WTC11 (cell line): ENCODE data around the gene KLF1. TPM values are rescaled to one million over a fixed set of nuclear protein-coding genes. Genes with fewer than 3 reads are reported as not detected.

Source experiments
- ATAC-seq: fragments of 200-7000 bp; cut with Tn5 transposase; 2 replicates; pipeline ENCODE4 v1.10.0; 2021; ENCODE audit warnings: mild to moderate bottlenecking, moderate library complexity
- CTCF ChIA-PET: fragments of 300-600 bp; sonication (Branson Sonifier 250); formaldehyde crosslinking; loops from one replicate; lab custom pipeline; 2021; ENCODE audit warnings: antibody characterized with exemption; lab: Charles Lee
- POLR2A ChIA-PET: fragments of 350-600 bp; sonication (Branson Sonifier 250); formaldehyde crosslinking; loops from one replicate; lab custom pipeline; 2021; ENCODE audit warnings: antibody characterized with exemption; lab: Charles Lee
- DNase-seq: peaks from one replicate; pipeline ENCODE4 v3.0.0; 2021; ENCODE audit warnings: low spot score
- H3K27ac Mint-ChIP-seq: 2 replicates; pipeline ENCODE4 v1.8.0; 2021; ENCODE audit warnings: mixed read lengths
- H3K27me3 Mint-ChIP-seq: 2 replicates; pipeline ENCODE4 v1.8.0; 2021; ENCODE audit warnings: low read depth, mild to moderate bottlenecking, moderate library complexity, mixed read lengths
- H3K36me3 Mint-ChIP-seq: 2 replicates; pipeline ENCODE4 v1.8.0; 2021; ENCODE audit warnings: mixed read lengths
- H3K4me1 Mint-ChIP-seq: 2 replicates; pipeline ENCODE4 v1.8.0; 2022; ENCODE audit warnings: mixed read lengths
- H3K4me3 Mint-ChIP-seq: 2 replicates; pipeline ENCODE4 v1.8.0; 2021; ENCODE audit warnings: mild to moderate bottlenecking, moderate library complexity, mixed read lengths
- H3K9me3 Mint-ChIP-seq: 2 replicates; pipeline ENCODE4 v1.8.0; 2021; ENCODE audit warnings: mixed read lengths
- FOXJ3 ChIP-seq: sonication (generic); formaldehyde crosslinking; IDR thresholded peaks from 2 replicates; pipeline ENCODE4 v1.9.0; 2021; ENCODE audit warnings: missing genetic modification reagents, mild to moderate bottlenecking, borderline replicate concordance
- NFE2L1 ChIP-seq: sonication (generic); formaldehyde crosslinking; IDR thresholded peaks from 2 replicates; pipeline ENCODE4 v1.8.1; 2023; ENCODE audit warnings: missing genetic modification reagents
- NR2C2 ChIP-seq: sonication (generic); formaldehyde crosslinking; IDR thresholded peaks from 2 replicates; pipeline ENCODE4 v1.8.0; 2022; ENCODE audit warnings: mild to moderate bottlenecking, missing genetic modification reagents
- SMAD4 ChIP-seq: sonication (generic); formaldehyde crosslinking; IDR thresholded peaks from 2 replicates; pipeline ENCODE4 v1.8.0; 2022; ENCODE audit warnings: mild to moderate bottlenecking, missing genetic modification reagents
- SP1 ChIP-seq: sonication (generic); formaldehyde crosslinking; conservative IDR thresholded peaks from 2 replicates; pipeline ENCODE4 v1.8.1; 2022; ENCODE audit warnings: missing genetic modification reagents
- TCF7 ChIP-seq: sonication (generic); formaldehyde crosslinking; IDR thresholded peaks from 2 replicates; pipeline ENCODE4 v1.8.0; 2022; ENCODE audit warnings: mild to moderate bottlenecking, low read depth, missing genetic modification reagents, moderate library complexity
- TEAD4 ChIP-seq: sonication (generic); formaldehyde crosslinking; IDR thresholded peaks from 2 replicates; pipeline ENCODE4 v1.8.0; 2022; ENCODE audit warnings: mild to moderate bottlenecking, missing genetic modification reagents
- TP53 ChIP-seq: sonication (generic); formaldehyde crosslinking; IDR thresholded peaks from 2 replicates; pipeline ENCODE4 v1.8.1; 2023; ENCODE audit warnings: mild to moderate bottlenecking, missing genetic modification reagents
- total RNA-seq: library from RNA; stranded (reverse); gene quantifications from 3 replicates; pipeline ENCODE4 v1.2.3, GENCODE V29; 2021
- TF ChIP-seq, protein P1 (sequence below): sonication (generic); formaldehyde crosslinking; IDR thresholded peaks from 2 replicates; pipeline ENCODE4 v1.8.0; 2022; ENCODE audit warnings: mild to moderate bottlenecking, missing genetic modification reagents
- TF ChIP-seq, protein P2 (sequence below): sonication (generic); formaldehyde crosslinking; IDR thresholded peaks from 2 replicates; pipeline ENCODE4 v1.8.0; 2022; ENCODE audit warnings: mild to moderate bottlenecking, missing genetic modification reagents
- TF ChIP-seq, protein P3 (sequence below): sonication (generic); formaldehyde crosslinking; IDR thresholded peaks from 2 replicates; pipeline ENCODE4 v1.8.0; 2022; ENCODE audit warnings: mild to moderate bottlenecking, missing genetic modification reagents
- TF ChIP-seq, protein P4 (sequence below): fragments of 250-450 bp; sonication (Bioruptor Pico); IDR thresholded peaks from 2 replicates; pipeline ENCODE4 v1.9.0; 2021; ENCODE audit warnings: mild to moderate bottlenecking, borderline replicate concordance
- TF ChIP-seq, protein P5 (sequence below): sonication (generic); formaldehyde crosslinking; IDR thresholded peaks from 2 replicates; pipeline ENCODE4 v1.8.1; 2023; ENCODE audit warnings: mild to moderate bottlenecking, missing genetic modification reagents, moderate library complexity
- TF ChIP-seq, protein P6 (sequence below): sonication (generic); formaldehyde crosslinking; IDR thresholded peaks from 2 replicates; pipeline ENCODE4 v1.8.0; 2023; ENCODE audit warnings: missing genetic modification reagents

Gene KLF1
- total RNA-seq, 1 experiment from 2014 or later = 0.72 TPM

DNA sequence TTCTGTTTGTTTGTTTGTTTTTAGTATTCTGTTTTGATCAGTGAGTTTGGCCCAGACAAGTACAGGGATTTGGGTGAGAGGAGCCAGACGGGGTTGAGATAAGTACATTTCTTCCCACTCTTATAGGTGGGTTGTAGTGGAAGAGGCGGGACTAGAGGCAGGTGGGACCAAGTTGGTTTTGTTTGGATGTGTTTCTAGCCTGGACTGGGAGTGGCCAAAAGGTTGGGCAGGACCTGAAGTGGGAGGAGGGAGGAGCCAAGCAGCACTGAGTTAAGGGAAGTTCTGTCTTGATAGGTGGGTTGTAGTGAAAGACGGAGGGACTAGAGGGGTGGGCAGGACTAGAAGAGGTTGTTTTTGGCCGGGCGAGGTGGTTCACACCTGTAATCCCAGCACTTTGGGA is 14.7 kb downstream of the KLF1 start:
- H3K4me3 Mint-ChIP-seq = no peak overlapping the region
- DNase-seq (no peak), ATAC-seq (no peak)
- H3K27ac Mint-ChIP-seq = peak overlapping the region; percentile 47; the same call in 1 of the 2 replicates
- CTCF ChIA-PET = interaction anchor here (0.6 to 2.5 kb wide), 11 partner anchors 13 to 324 kb away, joined by 3 to 49 read pairs (median 8); partner anchors contain the start of genes BEST2, GCDH and SYCE2
- peaks cover under 1% of the 10 kb centered on the region; the same call in 1 of the 2 replicates for H3K4me1 Mint-ChIP-seq
- POLR2A ChIA-PET = interaction anchor here (1.2 to 3.1 kb wide), 3 partner anchors 9 to 66 kb away, joined by 4 to 18 read pairs (median 8); partner anchors contain the start of genes DNASE2 and RNASEH2A
- TF ChIP-seq, protein P1, sequence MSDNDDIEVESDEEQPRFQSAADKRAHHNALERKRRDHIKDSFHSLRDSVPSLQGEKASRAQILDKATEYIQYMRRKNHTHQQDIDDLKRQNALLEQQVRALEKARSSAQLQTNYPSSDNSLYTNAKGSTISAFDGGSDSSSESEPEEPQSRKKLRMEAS = no peak
- TF ChIP-seq TCF7 (CRISPR knock-in tag) = no peak
- TF ChIP-seq, protein P2, sequence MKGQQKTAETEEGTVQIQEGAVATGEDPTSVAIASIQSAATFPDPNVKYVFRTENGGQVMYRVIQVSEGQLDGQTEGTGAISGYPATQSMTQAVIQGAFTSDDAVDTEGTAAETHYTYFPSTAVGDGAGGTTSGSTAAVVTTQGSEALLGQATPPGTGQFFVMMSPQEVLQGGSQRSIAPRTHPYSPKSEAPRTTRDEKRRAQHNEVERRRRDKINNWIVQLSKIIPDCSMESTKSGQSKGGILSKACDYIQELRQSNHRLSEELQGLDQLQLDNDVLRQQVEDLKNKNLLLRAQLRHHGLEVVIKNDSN (CRISPR knock-in tag) = no peak
- no peak for TF ChIP-seq SMAD4 (CRISPR knock-in tag)
- TF ChIP-seq TEAD4 (CRISPR knock-in tag) = no peak
- TF ChIP-seq, protein P3, sequence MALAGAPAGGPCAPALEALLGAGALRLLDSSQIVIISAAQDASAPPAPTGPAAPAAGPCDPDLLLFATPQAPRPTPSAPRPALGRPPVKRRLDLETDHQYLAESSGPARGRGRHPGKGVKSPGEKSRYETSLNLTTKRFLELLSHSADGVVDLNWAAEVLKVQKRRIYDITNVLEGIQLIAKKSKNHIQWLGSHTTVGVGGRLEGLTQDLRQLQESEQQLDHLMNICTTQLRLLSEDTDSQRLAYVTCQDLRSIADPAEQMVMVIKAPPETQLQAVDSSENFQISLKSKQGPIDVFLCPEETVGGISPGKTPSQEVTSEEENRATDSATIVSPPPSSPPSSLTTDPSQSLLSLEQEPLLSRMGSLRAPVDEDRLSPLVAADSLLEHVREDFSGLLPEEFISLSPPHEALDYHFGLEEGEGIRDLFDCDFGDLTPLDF (CRISPR knock-in tag) = no peak
- no peak for TF ChIP-seq NR2C2
- TF ChIP-seq, protein P4, sequence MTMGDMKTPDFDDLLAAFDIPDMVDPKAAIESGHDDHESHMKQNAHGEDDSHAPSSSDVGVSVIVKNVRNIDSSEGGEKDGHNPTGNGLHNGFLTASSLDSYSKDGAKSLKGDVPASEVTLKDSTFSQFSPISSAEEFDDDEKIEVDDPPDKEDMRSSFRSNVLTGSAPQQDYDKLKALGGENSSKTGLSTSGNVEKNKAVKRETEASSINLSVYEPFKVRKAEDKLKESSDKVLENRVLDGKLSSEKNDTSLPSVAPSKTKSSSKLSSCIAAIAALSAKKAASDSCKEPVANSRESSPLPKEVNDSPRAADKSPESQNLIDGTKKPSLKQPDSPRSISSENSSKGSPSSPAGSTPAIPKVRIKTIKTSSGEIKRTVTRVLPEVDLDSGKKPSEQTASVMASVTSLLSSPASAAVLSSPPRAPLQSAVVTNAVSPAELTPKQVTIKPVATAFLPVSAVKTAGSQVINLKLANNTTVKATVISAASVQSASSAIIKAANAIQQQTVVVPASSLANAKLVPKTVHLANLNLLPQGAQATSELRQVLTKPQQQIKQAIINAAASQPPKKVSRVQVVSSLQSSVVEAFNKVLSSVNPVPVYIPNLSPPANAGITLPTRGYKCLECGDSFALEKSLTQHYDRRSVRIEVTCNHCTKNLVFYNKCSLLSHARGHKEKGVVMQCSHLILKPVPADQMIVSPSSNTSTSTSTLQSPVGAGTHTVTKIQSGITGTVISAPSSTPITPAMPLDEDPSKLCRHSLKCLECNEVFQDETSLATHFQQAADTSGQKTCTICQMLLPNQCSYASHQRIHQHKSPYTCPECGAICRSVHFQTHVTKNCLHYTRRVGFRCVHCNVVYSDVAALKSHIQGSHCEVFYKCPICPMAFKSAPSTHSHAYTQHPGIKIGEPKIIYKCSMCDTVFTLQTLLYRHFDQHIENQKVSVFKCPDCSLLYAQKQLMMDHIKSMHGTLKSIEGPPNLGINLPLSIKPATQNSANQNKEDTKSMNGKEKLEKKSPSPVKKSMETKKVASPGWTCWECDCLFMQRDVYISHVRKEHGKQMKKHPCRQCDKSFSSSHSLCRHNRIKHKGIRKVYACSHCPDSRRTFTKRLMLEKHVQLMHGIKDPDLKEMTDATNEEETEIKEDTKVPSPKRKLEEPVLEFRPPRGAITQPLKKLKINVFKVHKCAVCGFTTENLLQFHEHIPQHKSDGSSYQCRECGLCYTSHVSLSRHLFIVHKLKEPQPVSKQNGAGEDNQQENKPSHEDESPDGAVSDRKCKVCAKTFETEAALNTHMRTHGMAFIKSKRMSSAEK (CRISPR knock-in tag) = no peak
- no peak for TF ChIP-seq TP53 (CRISPR knock-in tag)
- no peak for TF ChIP-seq NFE2L1 (CRISPR knock-in tag)
- TF ChIP-seq, protein P5, sequence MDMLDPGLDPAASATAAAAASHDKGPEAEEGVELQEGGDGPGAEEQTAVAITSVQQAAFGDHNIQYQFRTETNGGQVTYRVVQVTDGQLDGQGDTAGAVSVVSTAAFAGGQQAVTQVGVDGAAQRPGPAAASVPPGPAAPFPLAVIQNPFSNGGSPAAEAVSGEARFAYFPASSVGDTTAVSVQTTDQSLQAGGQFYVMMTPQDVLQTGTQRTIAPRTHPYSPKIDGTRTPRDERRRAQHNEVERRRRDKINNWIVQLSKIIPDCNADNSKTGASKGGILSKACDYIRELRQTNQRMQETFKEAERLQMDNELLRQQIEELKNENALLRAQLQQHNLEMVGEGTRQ (CRISPR knock-in tag) = no peak
- TF ChIP-seq SP1 (CRISPR knock-in tag) = no peak
- no peak for TF ChIP-seq FOXJ3 (CRISPR knock-in tag)
- peaks cover 46% of the 10 kb centered on the region for H3K36me3 Mint-ChIP-seq
- H3K27me3 Mint-ChIP-seq = peaks cover 30% of the 10 kb centered on the region
- peaks cover 8% of the 10 kb centered on the region for H3K9me3 Mint-ChIP-seq

DNA sequence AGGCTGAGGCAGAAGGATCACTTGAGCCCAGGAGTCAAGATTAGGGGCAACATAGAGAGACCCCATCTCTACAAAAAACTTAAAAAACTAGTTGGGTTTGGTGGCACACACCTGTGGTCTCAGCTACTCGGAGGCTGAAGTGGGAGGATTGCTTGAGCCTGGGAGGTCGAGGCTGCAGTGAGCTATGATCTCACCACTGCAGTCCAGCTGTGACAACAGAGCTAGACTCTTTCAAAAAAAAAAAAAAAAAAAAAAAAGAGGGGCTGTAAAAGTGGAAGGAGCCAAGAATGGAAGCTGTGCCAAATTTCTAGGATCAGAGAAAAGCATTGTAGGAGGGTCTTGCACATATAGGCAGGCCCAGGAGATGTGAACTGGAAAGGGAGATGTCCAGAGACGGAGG is 15.3 kb downstream of the KLF1 start:
- peaks cover 30% of the 10 kb centered on the region for H3K27me3 Mint-ChIP-seq
- H3K27ac Mint-ChIP-seq = no peak overlapping the region
- peaks cover 8% of the 10 kb centered on the region for H3K9me3 Mint-ChIP-seq
- peaks cover 5% of the 10 kb centered on the region for H3K4me1 Mint-ChIP-seq
- no peak for DNase-seq
- TF ChIP-seq, protein P6, sequence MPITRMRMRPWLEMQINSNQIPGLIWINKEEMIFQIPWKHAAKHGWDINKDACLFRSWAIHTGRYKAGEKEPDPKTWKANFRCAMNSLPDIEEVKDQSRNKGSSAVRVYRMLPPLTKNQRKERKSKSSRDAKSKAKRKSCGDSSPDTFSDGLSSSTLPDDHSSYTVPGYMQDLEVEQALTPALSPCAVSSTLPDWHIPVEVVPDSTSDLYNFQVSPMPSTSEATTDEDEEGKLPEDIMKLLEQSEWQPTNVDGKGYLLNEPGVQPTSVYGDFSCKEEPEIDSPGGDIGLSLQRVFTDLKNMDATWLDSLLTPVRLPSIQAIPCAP (CRISPR knock-in tag) = no peak
- no peak for TF ChIP-seq TEAD4 (CRISPR knock-in tag)
- ChIA-PET POLR2A (interaction anchor here (0.9 to 3.1 kb wide), 2 partner anchors 10 to 14 kb away, joined by 3 to 18 read pairs; partner anchors contain the start of gene DNASE2), CTCF (interaction anchor here (0.6 to 2.5 kb wide), 6 partner anchors 14 to 113 kb away, joined by 3 to 42 read pairs (median 6); no protein-coding TSS in a partner anchor)
- ATAC-seq = no peak
- H3K4me3 Mint-ChIP-seq = no peak overlapping the region
- peaks cover 46% of the 10 kb centered on the region for H3K36me3 Mint-ChIP-seq
